Prostate gland (tissue), 2 donors: ENCODE measurements around the gene EDAR.

Experiments
- CTCF ChIP-seq, 4 experiments: fragments of 200-600 bp in 2 of 4; fragments of 450-650 bp in 2 of 4; sonication (generic) in 2 of 4; IDR thresholded peaks; 1 replicate in 3 of 4; 2 replicates in 1 of 4; pipeline ENCODE4 v1.5.1; 2016 to 2019; ENCODE audit warnings: antibody characterized with exemption in 4 of 4, mild to moderate bottlenecking in 2 of 4, moderate library complexity in 2 of 4
- POLR2A ChIP-seq: fragments of 450-650 bp; IDR thresholded peaks from one replicate; pipeline ENCODE4 v1.6.1; 2016; ENCODE audit warnings: antibody characterized with exemption, mild to moderate bottlenecking

GRCh38 chr2:108918156-108918874, 70.7 kb downstream of the EDAR start:
- TF ChIP-seq CTCF (IDR thresholded peaks at IDR 0.05) = no peak
- no peak for TF ChIP-seq POLR2A
